Testis (tissue), 3 donors: Measurements from ENCODE around the gene RTL10. TPM values are rescaled to one million over a fixed set of nuclear protein-coding genes. Genes with fewer than 3 reads are reported as not detected.

Experiments
- DNase-seq: peaks from one replicate; pipeline ENCODE4 v3.0.0-alpha.2; 2019
- H3K27ac ChIP-seq, 2 donors: fragments of 200-600 bp; sonication (generic); one replicate each; pipeline ENCODE4 v1.5.1; 2019
- H3K27me3 ChIP-seq: fragments of 200-600 bp; sonication (generic); one replicate; pipeline ENCODE4 v1.5.1; 2019
- H3K36me3 ChIP-seq: fragments of 200-600 bp; sonication (generic); one replicate; pipeline ENCODE4 v1.5.1; 2017; ENCODE audit warnings: low read depth; ENCODE audit errors: missing control alignments
- H3K4me1 ChIP-seq: fragments of 200-600 bp; sonication (generic); one replicate; pipeline ENCODE4 v1.5.1; 2019
- H3K4me3 ChIP-seq, 2 donors: fragments of 200-600 bp; sonication (generic); one replicate each; pipeline ENCODE4 v1.5.1; 2017 to 2019
- H3K9me3 ChIP-seq: fragments of 200-600 bp; sonication (generic); one replicate; pipeline ENCODE4 v1.5.1; 2017
- CTCF ChIP-seq, 3 experiments: fragments of 450-650 bp in 2 of 3; fragments of 200-600 bp in 1 of 3; sonication (generic) in 1 of 3; IDR thresholded peaks; one replicate each; pipeline ENCODE4 v1.5.1; 2016 to 2019; ENCODE audit warnings: antibody characterized with exemption in 3 of 3, mild to moderate bottlenecking in 2 of 3, moderate library complexity in 1 of 3
- POLR2A ChIP-seq: fragments of 450-650 bp; IDR thresholded peaks from one replicate; pipeline ENCODE4 v1.6.1; 2017; ENCODE audit warnings: antibody characterized with exemption, mild to moderate bottlenecking, moderate library complexity
- WGBS, 2 donors: methylation state at CpG; one replicate each; pipeline ENCODE4 v1.1.5; 2018; 5-methylcytosine and 5-hydroxymethylcytosine counted together
- intact Hi-C: fragments of 100-400 bp; cut with DNase I; formaldehyde crosslinking; loops from one replicate; pipeline ENCODE4 v1.15.1; 2023; ENCODE audit warnings: low total_unique reads
- polyA plus RNA-seq: library from polyadenylated mRNA; stranded (reverse); fragments of 350-450 nt; fragmentation: Illumina TruSeq; extraction: RNeasy Lipid Tissue Mini Kit (QIAGEN cat#74804); gene quantifications from one replicate; pipeline ENCODE4 v1.2.3, GENCODE V29; 2014; ENCODE audit warnings: low read depth, low replicate concordance; ENCODE audit not compliant: insufficient read depth
- total RNA-seq, 2 donors: library from RNA; depleted of rRNA; stranded (reverse); fragments of >200 nt; gene quantifications; one replicate each; pipeline ENCODE4 v1.2.3, GENCODE V29; 2016

Gene RTL10
- total and polyA plus RNA-seq, 3 donors from 2014 or later, result 10.9 to 14.7 (median 11.0) TPM

GRCh38 chr22:19857382-19857781 is 2.7 kb upstream of the RTL10 start:
- Histone ChIP-seq H3K27ac (no peak overlapping the region), H3K4me1 (peaks cover 20% of the 10 kb centered on the region), H3K4me3 (no peak overlapping the region), H3K9me3 (no peaks in the 10 kb centered on the region), H3K36me3 (no peaks in the 10 kb centered on the region), H3K27me3 (no peaks in the 10 kb centered on the region)
- DNase-seq, result no peak
- TF ChIP-seq POLR2A (no peak), CTCF (IDR thresholded peaks at IDR 0.05) (no peak)
- 97% methylated on average over 3 of the region's 3 CpGs for WGBS, 2 donors
- intact Hi-C loops, result no loop called here

- peaks cover 20% of the 10 kb centered on the region for H3K4me1 ChIP-seq
- H3K9me3 ChIP-seq, result no peaks in the 10 kb centered on the region
- peak overlapping the region; percentile 95 to 96 for H3K27ac ChIP-seq
- H3K4me3 ChIP-seq, result peak overlapping the region; percentile 67 to 90
- no peaks in the 10 kb centered on the region for H3K27me3 ChIP-seq
- DNase-seq, result peak; percentile 71
- 3 to 4% methylated on average over 11 to 23 of the region's 24 CpGs for whole genome bisulfite sequencing, 2 donors
- intact Hi-C loops, result no loop called here
- no peaks in the 10 kb centered on the region for H3K36me3 ChIP-seq
- TF ChIP-seq POLR2A, result no peak
Observed at GRCh38 chr22:19855504-19856409, 1.1 kb upstream of the RTL10 start.

- TF ChIP-seq CTCF (IDR thresholded peaks at IDR 0.05) (no peak), POLR2A (no peak)
- intact Hi-C loops, result no loop called here
- 1 to 3% methylated on average over 20 to 42 of the region's 49 CpGs for WGBS, 2 donors
- Histone ChIP-seq H3K9me3 (no peaks in the 10 kb centered on the region), H3K27ac (peak overlapping the region; percentile 95 to 96), H3K27me3 (no peaks in the 10 kb centered on the region), H3K36me3 (no peaks in the 10 kb centered on the region), H3K4me3 (peak overlapping the region; percentile 67 to 90), H3K4me1 (peaks cover 20% of the 10 kb centered on the region)
- peak; percentile 33 for DNase-seq
Observed at GRCh38 chr22:19853879-19854777, 546 bp downstream of the RTL10 start.

GRCh38 chr22:19853058-19853878 is 1.4 kb downstream of the RTL10 start:
- Histone ChIP-seq H3K9me3 (no peaks in the 10 kb centered on the region), H3K4me1 (peaks cover 20% of the 10 kb centered on the region), H3K36me3 (no peaks in the 10 kb centered on the region), H3K27ac (no peak overlapping the region), H3K27me3 (no peaks in the 10 kb centered on the region), H3K4me3 (peak overlapping the region; percentile 67 to 90)
- WGBS, 2 donors, result 40 to 47% methylated on average over 7 to 11 of the region's 11 CpGs
- TF ChIP-seq POLR2A (no peak), CTCF (IDR thresholded peaks at IDR 0.05) (no peak)
- DNase-seq, result no peak
- intact Hi-C loops, result no loop called here
